Esophagus muscularis mucosa (tissue), 3 donors: Measurements from ENCODE around the gene PRDM1.

Experiments
- CTCF ChIP-seq, 3 experiments: fragments of 200-600 bp in 2 of 3; fragments of 450-650 bp in 1 of 3; sonication (generic) in 2 of 3; IDR thresholded peaks; one replicate each; pipeline ENCODE4 v1.5.1; 2017 to 2019; ENCODE audit warnings: antibody characterized with exemption in 3 of 3, mild to moderate bottlenecking in 2 of 3, moderate library complexity in 1 of 3
- POLR2A ChIP-seq: fragments of 450-650 bp; IDR thresholded peaks from one replicate; pipeline ENCODE4 v1.6.1; 2017; ENCODE audit warnings: antibody characterized with exemption, moderate library complexity, mild to moderate bottlenecking, low read depth
- POLR2AphosphoS5 ChIP-seq, 2 donors: sonication (generic); formaldehyde crosslinking; IDR thresholded peaks; one replicate each; pipeline ENCODE4 v1.6.1; 2017; ENCODE audit warnings: antibody characterized with exemption in 2 of 2

GRCh38 chr6:106074146-106074545 lies 12.0 kb upstream of the PRDM1 start:
- no peak for TF ChIP-seq POLR2A
- no peak for TF ChIP-seq CTCF (IDR thresholded peaks at IDR 0.05)
- TF ChIP-seq POLR2AphosphoS5 (IDR thresholded peaks at IDR 0.05): no peak
